NCI-H2196 (cell line): ENCODE measurements around the gene PARVB.

Source experiments
- DNase-seq: peaks from one replicate; lab custom pipeline; 2025; ENCODE audit not compliant: unreplicated experiment; lab: John Stamatoyannopoulos, UW

The PARVB gene

GRCh38 chr22:44211256-44211945 lies 187.3 kb downstream of the PARVB start:
- no peak for DNase-seq

DNA sequence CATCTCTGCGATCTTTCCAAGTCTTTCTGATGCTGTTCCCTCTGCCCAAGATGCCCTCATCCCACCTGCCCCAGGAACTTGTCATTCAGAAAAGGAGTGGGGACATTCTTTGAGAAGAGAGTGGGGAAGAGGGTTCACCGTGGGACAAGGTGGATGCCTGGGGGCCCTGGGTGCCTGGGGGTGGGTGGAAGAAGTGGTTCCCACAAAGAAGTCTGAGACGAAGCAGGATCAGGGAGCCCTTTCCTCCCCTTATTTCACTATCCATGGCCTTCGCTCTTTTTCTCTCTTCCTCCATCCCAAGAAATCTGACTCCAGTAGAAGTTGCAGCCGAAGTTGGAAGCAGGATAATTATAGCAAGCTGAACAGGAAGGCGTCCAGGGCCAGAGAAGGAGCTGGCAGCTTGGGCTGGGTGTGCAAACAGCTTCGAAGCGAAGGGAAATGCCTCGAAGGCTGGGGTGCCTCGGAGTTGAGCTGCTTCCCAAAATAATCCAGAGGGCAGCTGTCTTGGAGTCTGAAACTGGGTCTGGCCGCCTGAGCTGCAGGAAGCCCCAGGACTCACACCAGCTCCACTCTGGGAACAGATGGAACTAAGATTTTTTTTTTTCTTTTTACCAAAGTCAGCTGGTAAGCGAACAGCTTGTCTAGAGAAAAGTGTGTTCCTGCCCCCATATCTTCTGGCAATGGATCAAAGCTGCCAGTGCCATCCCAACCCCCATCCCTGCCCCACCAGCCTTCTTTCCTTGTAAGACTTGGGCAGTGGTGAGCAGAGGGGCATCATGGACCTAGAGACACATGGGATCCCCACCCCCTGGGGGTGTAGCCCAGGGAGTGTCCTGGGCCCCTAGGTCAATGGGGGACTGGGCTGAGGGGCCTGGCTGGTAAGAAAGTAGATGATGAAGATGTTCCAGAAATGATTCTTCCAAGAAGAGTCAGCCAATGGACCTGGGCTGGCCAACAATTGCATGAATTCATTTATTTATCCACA lies 188.1 kb downstream of the PARVB start:
- no peak for DNase-seq

GRCh38 chr22:44212936-44213335 lies 188.8 kb downstream of the PARVB start:
- no peak for DNase-seq

DNA sequence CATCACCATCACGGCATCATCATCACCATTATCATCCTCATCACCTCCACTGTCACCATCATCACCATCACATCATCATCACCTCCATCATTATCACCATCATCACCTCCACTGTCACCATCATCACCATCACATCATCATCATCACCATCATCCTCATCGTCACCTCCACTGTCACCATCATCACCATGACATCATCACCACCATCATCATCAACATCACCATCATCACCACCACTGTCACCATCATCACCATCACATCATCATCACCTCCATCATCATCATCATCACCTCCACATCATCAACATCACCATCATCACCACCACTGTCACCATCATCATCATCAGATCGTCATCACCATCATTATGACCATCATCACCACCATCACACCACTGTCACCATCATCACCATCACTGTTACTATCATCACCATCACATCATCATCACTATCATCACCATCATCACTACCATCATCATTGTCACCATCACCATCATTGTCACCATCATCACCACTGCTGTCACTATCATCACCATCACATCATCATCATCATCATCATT lies 189.5 kb downstream of the PARVB start:
- no peak for DNase-seq

DNA sequence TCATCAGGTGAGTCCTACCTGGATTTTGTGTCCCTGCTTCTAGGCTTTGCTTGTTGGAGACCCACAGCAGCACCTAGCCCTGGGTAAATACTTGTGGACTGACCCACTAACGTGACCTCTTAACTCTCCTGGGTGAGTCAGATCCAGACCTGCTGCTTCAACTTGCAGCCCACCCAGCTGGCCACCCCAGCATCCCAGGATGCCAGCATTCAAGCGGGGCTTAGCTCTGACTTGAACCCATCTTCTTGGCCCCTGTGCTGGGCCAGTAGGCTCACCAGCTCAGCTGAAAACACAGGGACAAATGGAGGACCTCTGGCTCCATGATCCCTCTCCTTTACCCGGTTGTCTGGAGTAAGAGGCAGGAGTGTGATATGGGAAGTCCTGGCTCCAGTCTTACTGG lies 190.1 kb downstream of the PARVB start:
- no peak for DNase-seq

DNA sequence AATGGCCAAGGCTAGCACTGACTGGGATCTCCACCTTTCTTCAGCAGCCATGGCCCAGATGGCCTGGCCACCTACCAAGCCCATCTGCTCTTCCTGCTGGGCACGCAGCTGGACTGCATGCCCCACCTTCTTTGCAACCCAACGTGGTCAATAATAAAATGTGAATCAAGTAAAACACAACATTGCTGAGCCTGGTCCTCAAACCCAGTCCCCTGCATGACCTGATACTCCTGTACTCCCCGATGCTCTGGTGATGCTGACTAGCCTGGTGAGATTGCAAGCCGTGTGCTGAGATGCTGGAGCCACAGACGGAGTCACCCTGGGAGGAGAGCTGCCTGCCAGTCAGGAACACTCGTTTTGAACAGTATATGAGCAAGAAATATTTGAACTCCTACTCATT lies 190.7 kb downstream of the PARVB start:
- DNase-seq = no peak

DNA sequence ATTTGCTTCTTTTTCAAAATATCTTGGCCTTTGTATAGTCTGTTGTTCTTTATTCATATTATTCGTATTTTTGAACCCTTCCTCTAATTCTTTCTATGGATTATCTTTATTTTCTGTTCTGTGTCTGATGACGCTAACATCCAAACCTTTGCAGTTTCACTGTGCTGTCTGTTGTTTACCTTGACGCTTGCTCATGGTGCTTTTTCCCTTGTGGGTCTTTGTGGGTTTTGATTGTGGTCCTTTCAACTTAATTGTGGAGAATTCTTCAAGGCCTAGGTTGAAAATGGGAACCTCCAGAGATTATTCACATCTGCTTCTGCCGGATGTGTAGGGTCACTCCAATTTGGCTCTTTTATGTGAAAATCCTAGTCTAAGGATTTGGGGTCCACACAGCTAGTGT lies 191.2 kb downstream of the PARVB start:
- no peak for DNase-seq

- DNase-seq = no peak
Observed at GRCh38 chr22:44217346-44217745, 193.2 kb downstream of the PARVB start.

- no peak for DNase-seq
Observed at GRCh38 chr22:44218071-44218470, 194.0 kb downstream of the PARVB start.

- DNase-seq = no peak
Observed at GRCh38 chr22:44219101-44219870, 195.2 kb downstream of the PARVB start.

DNA sequence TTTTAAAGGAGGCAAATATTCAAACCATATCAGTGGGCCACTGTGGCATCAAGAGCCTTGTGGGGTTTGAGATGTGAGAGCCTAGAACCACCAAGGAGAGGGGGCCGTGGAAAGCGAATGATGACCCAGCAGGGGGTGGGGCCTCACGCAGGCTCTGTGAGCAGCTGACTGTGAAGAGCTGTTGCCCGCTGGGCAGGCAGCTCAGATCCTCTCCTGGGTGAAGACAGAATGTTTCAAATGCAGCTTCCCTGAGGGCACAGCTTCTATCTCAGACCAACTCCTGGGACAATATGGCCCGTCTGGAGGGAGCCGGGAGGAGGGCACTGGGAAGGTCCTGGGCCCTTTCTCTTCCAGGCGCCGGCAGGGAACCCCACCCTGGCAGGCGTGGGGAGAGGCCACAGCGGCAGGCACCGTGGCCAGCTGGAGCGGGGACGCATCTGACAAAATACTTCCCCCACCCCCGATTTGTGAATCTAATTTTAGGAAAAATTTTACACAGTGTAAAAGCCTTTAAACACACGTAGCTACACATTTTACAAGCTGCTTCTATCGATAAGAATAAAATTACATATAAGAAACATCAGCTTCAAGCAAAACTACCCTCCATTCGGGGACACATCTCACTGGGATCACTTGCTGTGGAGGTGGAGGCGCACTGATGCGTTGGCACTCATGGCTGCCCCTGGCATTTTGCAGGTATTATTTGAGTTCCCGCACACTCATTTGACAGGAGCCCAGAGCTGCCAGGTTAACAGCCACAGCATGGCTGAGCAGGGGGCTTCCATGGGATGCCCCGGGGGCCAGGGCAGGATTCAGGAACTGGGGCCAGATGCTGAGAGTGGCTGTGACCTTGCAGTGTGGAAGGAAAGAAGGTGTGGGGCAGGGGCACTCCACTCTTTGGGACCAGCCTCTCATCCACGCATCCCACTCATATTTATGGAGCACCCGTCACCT lies 196.9 kb downstream of the PARVB start:
- no peak for DNase-seq

- DNase-seq = no peak
Observed at GRCh38 chr22:44221710-44222475, 197.8 kb downstream of the PARVB start.
